ENCODE data around the gene LYPD6B. TPM values are rescaled to one million over a fixed set of nuclear protein-coding genes. Genes with fewer than 3 reads are reported as not detected.
A peak's percentile ranks its signal among the peaks of the same experiment; 100 is the strongest.

LYPD6B gene
- total RNA-seq, 1 experiment from 2014 or later: 2.0 TPM

DNA sequence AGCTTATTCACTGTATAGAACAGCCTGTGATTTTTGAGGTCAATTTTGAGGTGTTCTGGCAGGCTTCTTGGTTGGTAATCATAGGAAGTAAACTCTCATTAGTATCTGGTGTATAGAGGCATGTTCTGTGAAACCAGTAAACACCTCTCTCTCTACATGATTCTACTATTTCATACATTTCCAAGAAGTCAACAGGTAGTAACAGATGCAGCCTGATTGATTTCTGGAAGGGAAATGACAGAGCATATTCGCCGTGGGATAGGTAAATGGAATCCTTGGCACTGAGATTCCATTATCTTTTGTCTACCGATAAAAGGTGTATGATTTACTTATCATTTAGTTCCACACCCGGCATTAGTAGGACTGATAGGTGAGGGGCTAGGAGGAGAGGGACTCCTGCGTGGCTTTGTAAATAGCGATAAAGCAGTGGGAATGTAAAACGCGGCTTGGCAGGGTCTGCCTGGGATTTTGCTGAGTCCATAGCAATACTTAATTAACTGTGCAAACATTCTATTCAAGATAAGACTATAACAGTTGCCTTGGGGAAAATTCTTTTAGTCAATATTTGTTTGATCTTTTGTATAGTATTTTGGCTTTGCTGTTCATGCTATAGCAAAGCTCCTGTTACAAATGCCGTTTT is 32.3 kb downstream of the LYPD6B start:
- Histone ChIP-seq H4K91ac (ENCODE audit: insufficient read length, low read depth, low read length) (no peak overlapping the region), H2BK120ac (ENCODE audit: low read depth, low read length, poor library complexity, severe bottlenecking) (no peak overlapping the region), H4K5ac (ENCODE audit: insufficient read length, low read depth, low read length) (no peak overlapping the region), H3K9me3 (ENCODE audit: control insufficient read depth, low read depth, low read length) (no peaks in the 10 kb centered on the region), H3K4ac (ENCODE audit: low read depth, low read length) (no peak overlapping the region), H3K79me1 (ENCODE audit: insufficient read depth, low read depth, low read length, poor library complexity, severe bottlenecking) (no peaks in the 10 kb centered on the region), H3T11ph (ENCODE audit: low read length) (no peak overlapping the region), H3K4me2 (ENCODE audit: insufficient read depth, insufficient read length, low read length) (no peak overlapping the region), H4K8ac (replicated peaks; ENCODE audit: insufficient read length, low read depth, low read length) (no peak overlapping the region), H3K23me2 (ENCODE audit: insufficient read length, low read depth, low read length, poor library complexity, severe bottlenecking) (no peaks in the 10 kb centered on the region), H2AFZ (ENCODE audit: low read length) (no peak overlapping the region), H3K23ac (ENCODE audit: insufficient read length, low read depth, low read length) (no peak overlapping the region), H4K20me1 (ENCODE audit: control insufficient read depth, insufficient read depth, insufficient read length) (no peaks in the 10 kb centered on the region), H2BK5ac (ENCODE audit: insufficient read length, low read length) (no peak overlapping the region), H2AK5ac (ENCODE audit: insufficient read length, low read length) (no peak overlapping the region), H3K18ac (ENCODE audit: insufficient read length, low read depth, low read length) (no peak overlapping the region), H2BK15ac (ENCODE audit: low read depth, low read length) (no peak overlapping the region), H3K79me2 (ENCODE audit: insufficient read depth, low read length) (no peaks in the 10 kb centered on the region), H3K56ac (ENCODE audit: insufficient read length, low read depth, low read length) (no peak overlapping the region), H3K27me3 (ENCODE audit: insufficient read depth, low read length) (no peaks in the 10 kb centered on the region), H3K9ac (ENCODE audit: extremely low read depth, insufficient read length, low read length) (no peak overlapping the region), H2BK12ac (ENCODE audit: insufficient read length, low read depth, low read length) (no peak overlapping the region), H3K14ac (ENCODE audit: insufficient read depth, low read length) (no peak overlapping the region), H2BK20ac (ENCODE audit: low read depth, low read length, poor library complexity, severe bottlenecking) (peak overlapping the region; percentile 3), H3K4me1 (ENCODE audit: insufficient read depth, low read length) (no peaks in the 10 kb centered on the region; the same call in 1 of the 2 replicates), H3K27ac (ENCODE audit: insufficient read length, low read depth, low read length) (no peak overlapping the region)
- Mint-ChIP-seq H3K9me3 (no peaks in the 10 kb centered on the region), H3K27me3 (ENCODE audit: low read depth) (no peaks in the 10 kb centered on the region), H3K27ac (peak overlapping the region in 1 of 3 experiments; percentile 60; a peak in 1 of 7 replicates), H3K4me3 (no peak overlapping the region), H3K4me1 (peaks cover 16 to 21% of the 10 kb centered on the region in 2 experiments), H3K36me3 (ENCODE audit: insufficient read depth in 1 of 3, low read depth in 3 of 3) (no peaks in the 10 kb centered on the region)
- no peak for DNase-seq
- TF ChIP-seq, protein P1, sequence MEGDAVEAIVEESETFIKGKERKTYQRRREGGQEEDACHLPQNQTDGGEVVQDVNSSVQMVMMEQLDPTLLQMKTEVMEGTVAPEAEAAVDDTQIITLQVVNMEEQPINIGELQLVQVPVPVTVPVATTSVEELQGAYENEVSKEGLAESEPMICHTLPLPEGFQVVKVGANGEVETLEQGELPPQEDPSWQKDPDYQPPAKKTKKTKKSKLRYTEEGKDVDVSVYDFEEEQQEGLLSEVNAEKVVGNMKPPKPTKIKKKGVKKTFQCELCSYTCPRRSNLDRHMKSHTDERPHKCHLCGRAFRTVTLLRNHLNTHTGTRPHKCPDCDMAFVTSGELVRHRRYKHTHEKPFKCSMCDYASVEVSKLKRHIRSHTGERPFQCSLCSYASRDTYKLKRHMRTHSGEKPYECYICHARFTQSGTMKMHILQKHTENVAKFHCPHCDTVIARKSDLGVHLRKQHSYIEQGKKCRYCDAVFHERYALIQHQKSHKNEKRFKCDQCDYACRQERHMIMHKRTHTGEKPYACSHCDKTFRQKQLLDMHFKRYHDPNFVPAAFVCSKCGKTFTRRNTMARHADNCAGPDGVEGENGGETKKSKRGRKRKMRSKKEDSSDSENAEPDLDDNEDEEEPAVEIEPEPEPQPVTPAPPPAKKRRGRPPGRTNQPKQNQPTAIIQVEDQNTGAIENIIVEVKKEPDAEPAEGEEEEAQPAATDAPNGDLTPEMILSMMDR (conservative IDR thresholded peaks at IDR 0.05): no peak
- no CpG with 5 or more reads among the region's 9 CpGs for WGBS (ENCODE audit: extremely low coverage, insufficient read length, low lambda C conversion rate)

Data from H9 (cell line).